Retinal pigment epithelial cell (primary cell): ENCODE data around the gene MGMT.

ENCODE experiments used
- DNase-seq: peaks from one replicate; pipeline ENCODE4 v3.0.0-alpha.2; 2010; ENCODE audit warnings: low read depth
- H3K4me3 ChIP-seq: 2 replicates; pipeline ENCODE4 v1.5.1; 2011; ENCODE audit warnings: mild to moderate bottlenecking, low read length, control low read depth, moderate library complexity
- TF ChIP-seq, protein P1 (sequence below): conservative IDR thresholded peaks from 2 replicates; pipeline ENCODE4 v1.5.1; 2011; ENCODE audit warnings: low read depth, low read length, control low read depth, inconsistent platforms

Gene MGMT

DNA sequence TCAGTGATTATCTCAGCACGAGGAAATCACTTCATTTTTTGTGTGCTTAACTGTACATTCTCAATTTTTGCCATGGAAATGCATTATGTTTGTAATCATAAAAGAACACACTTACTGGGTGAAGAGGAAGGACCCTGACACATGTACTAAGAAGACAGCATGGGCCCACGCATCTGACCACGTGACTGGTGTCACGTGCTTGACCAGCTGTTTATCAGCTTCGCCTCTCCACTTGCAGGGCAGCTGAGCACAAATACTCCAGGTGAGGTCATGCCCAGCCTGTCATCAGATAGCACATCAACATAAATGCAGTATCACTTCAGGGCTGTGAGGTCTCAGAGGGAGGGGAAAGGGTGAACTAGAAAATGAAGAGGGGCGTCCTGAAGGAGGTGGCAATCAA is 317.2 kb downstream of the MGMT start:
- no peak overlapping the region for H3K4me3 ChIP-seq
- TF ChIP-seq, protein P1, sequence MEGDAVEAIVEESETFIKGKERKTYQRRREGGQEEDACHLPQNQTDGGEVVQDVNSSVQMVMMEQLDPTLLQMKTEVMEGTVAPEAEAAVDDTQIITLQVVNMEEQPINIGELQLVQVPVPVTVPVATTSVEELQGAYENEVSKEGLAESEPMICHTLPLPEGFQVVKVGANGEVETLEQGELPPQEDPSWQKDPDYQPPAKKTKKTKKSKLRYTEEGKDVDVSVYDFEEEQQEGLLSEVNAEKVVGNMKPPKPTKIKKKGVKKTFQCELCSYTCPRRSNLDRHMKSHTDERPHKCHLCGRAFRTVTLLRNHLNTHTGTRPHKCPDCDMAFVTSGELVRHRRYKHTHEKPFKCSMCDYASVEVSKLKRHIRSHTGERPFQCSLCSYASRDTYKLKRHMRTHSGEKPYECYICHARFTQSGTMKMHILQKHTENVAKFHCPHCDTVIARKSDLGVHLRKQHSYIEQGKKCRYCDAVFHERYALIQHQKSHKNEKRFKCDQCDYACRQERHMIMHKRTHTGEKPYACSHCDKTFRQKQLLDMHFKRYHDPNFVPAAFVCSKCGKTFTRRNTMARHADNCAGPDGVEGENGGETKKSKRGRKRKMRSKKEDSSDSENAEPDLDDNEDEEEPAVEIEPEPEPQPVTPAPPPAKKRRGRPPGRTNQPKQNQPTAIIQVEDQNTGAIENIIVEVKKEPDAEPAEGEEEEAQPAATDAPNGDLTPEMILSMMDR: no peak
- no peak for DNase-seq

DNA sequence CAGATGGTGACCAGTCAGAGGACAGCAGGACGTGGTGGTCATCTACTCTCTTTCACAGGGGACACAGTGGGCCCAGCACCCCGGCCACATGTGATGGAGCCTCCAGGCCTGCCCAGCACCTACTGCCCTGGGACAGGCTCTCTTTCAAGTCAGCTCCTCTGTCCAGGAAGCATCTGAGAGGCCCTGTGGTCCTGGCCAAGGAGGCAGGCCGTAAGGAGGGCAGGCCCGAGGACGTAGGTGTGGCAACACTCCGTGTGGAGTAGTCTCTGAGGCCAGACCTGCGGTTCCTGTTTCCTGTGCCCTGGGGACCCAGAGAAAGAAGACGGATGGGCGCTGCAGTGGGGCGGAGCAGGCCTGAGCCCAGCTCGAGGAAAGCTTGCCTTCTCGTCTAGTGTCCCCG is 317.9 kb downstream of the MGMT start:
- TF ChIP-seq, protein P1: no peak
- no peak for DNase-seq
- no peak overlapping the region for H3K4me3 ChIP-seq

DNA sequence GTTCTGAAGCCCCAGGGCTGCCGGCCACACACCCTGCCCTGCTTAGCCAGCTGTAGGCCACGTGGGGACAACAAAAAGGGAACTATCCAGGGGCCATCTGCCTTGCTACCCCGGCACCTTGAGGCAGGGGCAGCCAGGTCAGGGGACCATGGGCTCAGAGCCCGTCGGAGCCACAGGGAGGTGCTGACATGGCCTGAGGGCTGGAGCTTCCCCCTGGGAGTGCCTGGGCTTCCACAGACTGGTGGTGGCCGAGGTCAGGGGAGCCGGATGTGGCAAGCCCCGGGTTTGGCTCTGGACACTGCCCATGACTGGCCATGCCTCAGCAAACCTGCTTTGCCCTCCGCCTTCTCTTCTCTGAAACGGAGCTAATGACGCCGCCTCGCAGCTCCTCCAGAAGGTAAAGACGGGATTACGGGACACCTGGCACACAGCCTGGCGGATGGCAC is 318.5 kb downstream of the MGMT start:
- TF ChIP-seq, protein P1: no peak
- H3K4me3 ChIP-seq: no peak overlapping the region
- DNase-seq: no peak

DNA sequence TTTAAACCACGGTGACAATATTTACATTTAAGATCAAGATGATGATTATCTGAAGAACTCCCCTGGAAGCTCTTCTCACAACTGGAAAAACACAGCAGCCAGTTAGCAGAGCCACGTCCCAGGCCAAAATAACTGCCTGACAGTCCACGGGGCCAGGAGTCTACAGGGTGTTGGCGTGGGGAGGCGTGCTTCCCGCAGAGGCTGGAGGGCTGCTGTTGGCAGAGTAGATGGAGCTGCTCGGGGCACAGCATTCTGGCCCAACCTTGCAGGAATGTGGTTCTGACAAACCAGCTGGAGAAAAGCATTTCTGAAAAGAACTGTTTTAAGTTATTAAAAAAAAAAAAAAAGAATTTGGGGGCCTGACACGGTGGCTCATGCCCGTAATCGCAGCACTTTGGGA is 319.2 kb downstream of the MGMT start:
- DNase-seq: no peak
- H3K4me3 ChIP-seq: no peak overlapping the region
- TF ChIP-seq, protein P1: no peak

DNA sequence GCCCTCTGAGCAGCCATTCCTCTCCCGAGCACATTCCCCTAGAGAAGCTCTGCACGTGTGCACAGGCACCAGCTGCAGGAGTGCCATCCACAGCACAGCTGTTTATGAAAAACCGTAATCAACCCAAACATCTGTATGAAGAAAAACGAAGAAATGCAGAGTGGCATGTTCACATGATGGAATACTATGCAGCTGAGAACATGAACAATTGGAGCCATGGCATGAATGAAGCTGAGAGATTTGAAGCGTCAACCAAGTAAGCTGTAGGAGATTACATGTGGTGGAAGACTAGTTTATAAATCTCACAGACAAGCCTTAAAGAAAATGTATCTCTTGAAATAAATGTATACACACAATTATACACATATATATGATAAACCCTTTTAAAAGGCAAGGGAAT is 320.5 kb downstream of the MGMT start:
- H3K4me3 ChIP-seq: no peak overlapping the region
- DNase-seq: no peak
- TF ChIP-seq, protein P1: no peak

DNA sequence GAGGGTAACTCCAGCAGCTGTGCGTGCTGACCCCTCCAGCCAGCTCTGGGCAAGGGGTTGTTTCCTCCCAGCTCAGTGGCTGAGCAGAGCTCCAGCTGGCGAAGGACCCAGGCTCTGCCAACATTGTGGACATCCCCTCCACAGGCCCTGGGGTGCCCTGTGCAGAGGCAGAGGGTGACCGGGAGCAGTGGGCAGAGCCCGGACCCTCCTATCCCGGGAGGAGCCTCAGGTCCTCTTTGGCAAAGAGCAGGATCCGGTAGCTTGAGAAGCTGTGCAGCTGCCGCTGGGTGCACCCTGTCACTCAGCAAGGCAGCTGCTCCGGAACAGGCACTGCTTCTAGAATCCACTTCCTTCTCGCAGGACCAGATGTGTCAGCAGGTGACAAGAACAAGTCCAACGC is 321.2 kb downstream of the MGMT start:
- TF ChIP-seq, protein P1: no peak

DNA sequence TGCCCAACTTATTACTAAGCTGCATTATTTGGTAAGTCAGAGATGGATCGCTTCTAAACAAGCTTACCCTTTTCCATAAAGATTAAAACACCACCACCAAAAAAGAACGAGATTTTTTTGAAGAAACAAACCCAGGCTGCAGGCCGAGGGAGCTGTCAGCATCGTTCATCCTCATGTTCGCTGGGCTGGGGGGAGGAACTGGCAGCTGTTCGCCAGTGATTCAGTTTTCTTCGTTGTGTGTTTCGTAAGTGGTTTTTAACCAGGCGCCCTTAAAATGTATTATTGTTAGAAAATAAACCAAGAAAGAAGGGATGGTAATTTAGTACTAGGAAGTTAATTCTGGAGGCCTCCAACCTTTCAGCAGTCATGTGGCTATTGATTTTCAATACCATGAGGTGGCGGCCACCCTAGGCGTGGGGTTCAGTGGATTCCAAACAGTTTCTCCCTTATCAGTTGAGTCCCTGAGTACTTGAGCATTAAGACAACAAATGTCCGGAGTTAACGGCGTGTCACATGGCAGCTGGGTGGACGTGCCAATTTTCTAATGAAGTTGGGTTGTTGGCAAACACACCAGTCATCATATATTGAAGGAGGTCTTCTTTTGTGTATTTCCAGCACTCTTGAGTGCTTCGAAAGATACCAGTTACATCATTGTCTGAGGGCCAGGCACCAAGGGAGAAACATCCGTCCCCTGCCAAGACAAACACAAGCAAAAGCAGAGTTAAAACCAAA is 323.8 kb downstream of the MGMT start:
- TF ChIP-seq, protein P1: no peak
- no peak for DNase-seq
- H3K4me3 ChIP-seq: no peak overlapping the region

More for the DNA sequence above, 321.2 kb downstream of the MGMT start:
- no peak for DNase-seq
- H3K4me3 ChIP-seq: no peak overlapping the region
